AG09319 (cell line): ENCODE data around the gene WASHC2A.
"Not testable (repeated sequence)": the region's sequence is repeated elsewhere in the genome, so short reads cannot be mapped to it uniquely, and the experiment has no call there.

Experiments used
- DNase-seq: peaks from one replicate; pipeline ENCODE4 v3.0.0-alpha.2; 2010; ENCODE audit warnings: low read depth; ENCODE audit errors: extremely low read depth
- TF ChIP-seq, protein P1 (sequence below): IDR thresholded peaks from 2 replicates; pipeline ENCODE4 v1.5.1; 2011; ENCODE audit warnings: low read depth, mild to moderate bottlenecking, inconsistent platforms, low read length, moderate library complexity

WASHC2A gene

DNA sequence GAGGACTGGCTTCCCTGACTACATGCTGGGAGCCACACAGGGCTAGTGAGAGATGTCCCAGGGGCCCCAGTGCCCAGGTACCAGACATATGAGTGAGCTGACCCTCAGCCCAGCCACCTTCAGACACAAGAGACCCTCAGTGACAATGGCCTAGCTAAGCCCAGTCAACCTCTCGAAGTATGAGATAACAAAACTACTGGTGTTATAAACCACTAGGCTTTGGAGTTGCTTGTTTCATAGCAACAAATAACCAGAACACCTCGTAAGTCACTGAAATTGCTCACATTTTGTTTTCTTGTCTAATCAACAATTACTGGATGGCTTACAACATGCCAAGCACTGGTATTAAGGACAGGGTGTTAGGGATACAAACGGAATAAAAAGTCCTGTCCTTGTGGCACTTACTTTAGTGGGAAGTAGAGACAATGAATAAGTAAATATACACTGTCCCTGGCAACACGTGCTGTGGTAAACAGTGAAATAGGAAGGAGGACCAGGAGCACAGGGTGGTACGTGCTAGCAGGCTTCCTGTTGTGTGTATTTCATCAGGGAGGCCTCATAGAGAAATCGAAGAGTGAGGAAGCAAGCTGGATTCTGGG, 14.9 kb upstream of the WASHC2A start:
- DNase-seq: not testable (repeated sequence)

- not testable (repeated sequence) for DNase-seq
These were observed 12.1 kb upstream of the WASHC2A start for GRCh38 chr10:50055494-50056292.

GRCh38 chr10:50056654-50057053, 11.1 kb upstream of the WASHC2A start:
- DNase-seq: not testable (repeated sequence)

GRCh38 chr10:50058727-50059126, 9.0 kb upstream of the WASHC2A start:
- not testable (repeated sequence) for DNase-seq

- DNase-seq: not testable (repeated sequence)
These were observed 7.8 kb upstream of the WASHC2A start for GRCh38 chr10:50059946-50060345.

GRCh38 chr10:50061548-50061947, 6.2 kb upstream of the WASHC2A start:
- DNase-seq: not testable (repeated sequence)

GRCh38 chr10:50063100-50063499, 4.7 kb upstream of the WASHC2A start:
- DNase-seq: no peak
- TF ChIP-seq, protein P1, sequence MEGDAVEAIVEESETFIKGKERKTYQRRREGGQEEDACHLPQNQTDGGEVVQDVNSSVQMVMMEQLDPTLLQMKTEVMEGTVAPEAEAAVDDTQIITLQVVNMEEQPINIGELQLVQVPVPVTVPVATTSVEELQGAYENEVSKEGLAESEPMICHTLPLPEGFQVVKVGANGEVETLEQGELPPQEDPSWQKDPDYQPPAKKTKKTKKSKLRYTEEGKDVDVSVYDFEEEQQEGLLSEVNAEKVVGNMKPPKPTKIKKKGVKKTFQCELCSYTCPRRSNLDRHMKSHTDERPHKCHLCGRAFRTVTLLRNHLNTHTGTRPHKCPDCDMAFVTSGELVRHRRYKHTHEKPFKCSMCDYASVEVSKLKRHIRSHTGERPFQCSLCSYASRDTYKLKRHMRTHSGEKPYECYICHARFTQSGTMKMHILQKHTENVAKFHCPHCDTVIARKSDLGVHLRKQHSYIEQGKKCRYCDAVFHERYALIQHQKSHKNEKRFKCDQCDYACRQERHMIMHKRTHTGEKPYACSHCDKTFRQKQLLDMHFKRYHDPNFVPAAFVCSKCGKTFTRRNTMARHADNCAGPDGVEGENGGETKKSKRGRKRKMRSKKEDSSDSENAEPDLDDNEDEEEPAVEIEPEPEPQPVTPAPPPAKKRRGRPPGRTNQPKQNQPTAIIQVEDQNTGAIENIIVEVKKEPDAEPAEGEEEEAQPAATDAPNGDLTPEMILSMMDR: no peak

GRCh38 chr10:50068352-50068659, 552 bp downstream of the WASHC2A start:
- not testable (repeated sequence) for DNase-seq

- DNase-seq: not testable (repeated sequence)
These were observed 7.4 kb downstream of the WASHC2A start for GRCh38 chr10:50075139-50075538.

DNA sequence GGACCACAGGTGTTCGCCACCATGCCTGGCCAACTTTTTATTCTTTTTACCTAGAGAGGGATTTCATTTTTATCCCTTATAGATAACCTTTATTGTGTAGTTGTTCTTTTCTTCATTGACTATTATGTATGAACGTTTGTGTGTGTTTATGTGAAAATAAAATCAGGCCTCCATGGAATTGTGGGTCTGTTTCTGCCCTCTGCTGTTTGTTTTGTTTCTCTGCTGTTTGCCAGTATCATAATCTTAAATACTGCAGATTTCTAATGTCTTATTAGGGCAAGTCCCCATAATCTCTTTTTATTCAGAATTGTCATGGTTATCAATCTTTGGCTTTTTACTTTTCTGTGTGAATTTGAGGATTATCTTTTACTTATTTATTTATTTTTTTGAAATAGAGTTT, 7.8 kb downstream of the WASHC2A start:
- TF ChIP-seq, protein P1: peak; percentile 6
- not testable (repeated sequence) for DNase-seq

GRCh38 chr10:50091304-50091703, 23.6 kb downstream of the WASHC2A start:
- DNase-seq: not testable (repeated sequence)

- not testable (repeated sequence) for DNase-seq
These were observed 25.2 kb downstream of the WASHC2A start for GRCh38 chr10:50092928-50093327.

DNA sequence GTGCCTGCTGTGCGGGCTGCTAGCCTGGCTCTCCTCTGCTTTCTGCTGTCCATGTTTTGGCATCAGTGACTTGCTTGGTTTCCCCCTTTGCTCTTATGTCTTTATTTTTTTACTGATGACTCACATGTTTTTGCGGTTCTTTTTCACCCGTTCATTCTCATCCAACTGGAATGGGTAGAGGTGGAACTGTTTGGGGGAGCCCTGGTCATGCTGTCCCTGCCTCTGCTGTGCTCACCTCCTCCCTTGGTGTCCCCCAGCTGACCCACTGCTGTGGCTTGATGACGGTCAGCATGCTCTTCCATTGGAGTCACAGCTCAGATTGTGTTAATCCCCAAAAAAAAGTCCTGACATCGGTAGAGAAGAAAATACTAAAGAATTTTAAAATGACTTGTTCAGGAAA, 26.9 kb downstream of the WASHC2A start:
- not testable (repeated sequence) for DNase-seq

GRCh38 chr10:50095402-50095801, 27.6 kb downstream of the WASHC2A start:
- DNase-seq: not testable (repeated sequence)

GRCh38 chr10:50096722-50097121, 29.0 kb downstream of the WASHC2A start:
- not testable (repeated sequence) for DNase-seq

- DNase-seq: not testable (repeated sequence)
These were observed 30.9 kb downstream of the WASHC2A start for GRCh38 chr10:50098645-50099044.

- not testable (repeated sequence) for DNase-seq
These were observed 33.4 kb downstream of the WASHC2A start for GRCh38 chr10:50101139-50101582.

DNA sequence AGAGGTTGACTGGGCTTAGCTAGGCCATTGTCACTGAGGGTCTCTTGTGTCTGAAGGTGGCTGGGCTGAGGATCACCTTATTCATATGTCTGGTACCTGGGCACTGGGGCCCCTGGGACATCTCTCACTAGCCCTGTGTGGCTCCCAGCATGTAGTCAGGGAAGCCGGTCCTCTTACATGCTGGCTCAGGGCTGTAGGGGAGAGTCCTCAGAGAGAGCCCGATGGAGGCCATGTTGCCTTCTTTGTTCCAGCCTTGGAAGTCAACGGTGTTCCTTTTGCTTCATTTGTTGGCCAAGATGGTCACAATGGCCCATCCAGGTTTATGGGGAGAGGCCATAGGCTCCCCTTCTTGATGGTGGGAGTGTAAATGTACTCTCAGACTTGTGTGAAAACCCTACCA, 34.0 kb downstream of the WASHC2A start:
- DNase-seq: not testable (repeated sequence)

DNA sequence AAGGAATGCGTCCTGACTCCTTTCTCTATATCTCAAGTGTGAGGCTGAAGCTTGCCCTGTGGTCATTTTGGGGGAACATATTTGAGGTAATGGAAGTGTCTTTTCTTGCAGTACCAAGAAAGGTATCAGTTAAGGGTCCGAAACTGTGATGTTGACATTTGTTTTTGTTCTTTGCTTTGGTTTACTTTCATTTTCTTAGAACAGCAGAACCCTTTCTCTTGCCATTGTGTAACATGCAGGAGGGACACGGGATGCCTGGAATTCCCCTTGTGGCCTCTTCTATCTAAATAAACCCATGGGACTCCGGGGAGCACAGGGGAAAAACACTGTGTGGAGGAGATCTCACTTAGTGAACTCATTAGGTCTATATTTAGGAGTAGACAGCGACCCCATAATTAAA, 34.5 kb downstream of the WASHC2A start:
- DNase-seq: not testable (repeated sequence)
